SK-N-SH (cell line): ENCODE results near the gene VPS51. TPM values are rescaled to one million over a fixed set of nuclear protein-coding genes. Genes with fewer than 3 reads are reported as not detected.

ENCODE experiments used
- CTCF ChIA-PET: fragments of 300-600, 350-600 bp; formaldehyde crosslinking; extraction: SDS; loops from one replicate; lab custom pipeline; 2021; lab: Yijun Ruan, JAX
- POLR2A ChIA-PET: fragments of 350-600 bp; sonication (Branson Sonifier 250); formaldehyde crosslinking; extraction: SDS; loops from one replicate; lab custom pipeline; 2020; ENCODE audit warnings: antibody characterized with exemption, inconsistent platforms; lab: Yijun Ruan, JAX
- DNase-seq: peaks from one replicate; pipeline ENCODE4 v3.0.0; 2012
- H2AFZ ChIP-seq: fragments of 200-600 bp; sonication (generic); 2 replicates; pipeline ENCODE4 v1.8.1; 2016; ENCODE audit warnings: antibody characterized with exemption, mild to moderate bottlenecking, low read depth
- H3F3A ChIP-seq: fragments of 200-600 bp; sonication (generic); replicated peaks from 2 replicates; pipeline ENCODE3; 2016; ENCODE audit warnings: antibody characterized with exemption, mild to moderate bottlenecking; ENCODE audit not compliant: insufficient read depth
- H3K27ac ChIP-seq, 2 experiments: fragments of 200-500 bp in 1 of 2; fragments of 200-600 bp in 1 of 2; sonication (Bioruptor generic) in 1 of 2; sonication (generic), shearing (Covaris generic) in 1 of 2; 2 replicates each; pipeline versions ENCODE4 v1.5.1 to v1.6.1; 2014 to 2016; ENCODE audit warnings: low read depth in 2 of 2, inconsistent platforms in 1 of 2, low read length in 1 of 2, mild to moderate bottlenecking in 1 of 2, mixed read lengths in 1 of 2
- H3K27me3 ChIP-seq: fragments of 200-600 bp; sonication (generic), shearing (Covaris generic); 2 replicates; pipeline ENCODE4 v1.6.1; 2016; ENCODE audit warnings: mixed run types; ENCODE audit not compliant: insufficient read depth
- H3K36me3 ChIP-seq, 2 experiments: fragments of 200-500 bp in 1 of 2; fragments of 200-600 bp in 1 of 2; sonication (Bioruptor generic) in 1 of 2; sonication (generic) in 1 of 2; replicated peaks in 1 of 2; 2 replicates each; pipeline versions ENCODE3 to v1.5.1; 2014 to 2016; ENCODE audit warnings: low read length in 1 of 2, mild to moderate bottlenecking in 1 of 2; ENCODE audit not compliant: insufficient read depth in 2 of 2, control insufficient read depth in 1 of 2
- H3K4me1 ChIP-seq, 2 experiments: fragments of 200-500 bp in 1 of 2; fragments of 200-600 bp in 1 of 2; sonication (Bioruptor generic) in 1 of 2; sonication (generic), shearing (Covaris generic) in 1 of 2; 2 replicates each; pipeline versions ENCODE4 v1.5.1 to v1.6.1; 2014 to 2016; ENCODE audit warnings: low read depth in 1 of 2, low read length in 1 of 2, mixed run types in 1 of 2; ENCODE audit not compliant: insufficient read depth in 2 of 2, control insufficient read depth in 1 of 2
- H3K4me2 ChIP-seq: fragments of 200-600 bp; sonication (generic), shearing (Covaris generic); 2 replicates; pipeline ENCODE4 v1.6.1; 2017; ENCODE audit warnings: mixed run types
- H3K4me3 ChIP-seq, 2 experiments: fragments of 200-500 bp in 1 of 2; fragments of 200-600 bp in 1 of 2; sonication (Bioruptor generic) in 1 of 2; sonication (generic), shearing (Covaris generic) in 1 of 2; 2 replicates each; pipeline versions ENCODE4 v1.5.1 to v1.8.1; 2014 to 2016; ENCODE audit warnings: low read depth in 2 of 2, inconsistent platforms in 1 of 2, low read length in 1 of 2, mild to moderate bottlenecking in 1 of 2, mixed read lengths in 1 of 2, moderate library complexity in 1 of 2
- H3K79me2 ChIP-seq: fragments of 200-600 bp; sonication (generic); 2 replicates; pipeline ENCODE4 v1.8.1; 2017; ENCODE audit warnings: mild to moderate bottlenecking; ENCODE audit not compliant: insufficient read depth
- H3K9ac ChIP-seq: fragments of 200-600 bp; sonication (generic); 2 replicates; pipeline ENCODE4 v1.6.1; 2017; ENCODE audit warnings: mixed run types
- H3K9me2 ChIP-seq: fragments of 200-600 bp; sonication (generic); 2 replicates; pipeline ENCODE4 v1.6.1; 2017; ENCODE audit warnings: mixed run types
- H3K9me3 ChIP-seq: fragments of 200-600 bp; sonication (generic); 2 replicates; pipeline ENCODE4 v1.6.1; 2017; ENCODE audit warnings: mixed run types, mild to moderate bottlenecking, moderate library complexity
- H4K20me1 ChIP-seq: fragments of 200-600 bp; sonication (generic); 2 replicates; pipeline ENCODE4 v1.6.1; 2017; ENCODE audit warnings: mild to moderate bottlenecking, mixed run types; ENCODE audit not compliant: insufficient read depth
- CHD2 ChIP-seq: fragments of 150-350 bp; IDR thresholded peaks from 2 replicates; pipeline ENCODE4 v1.6.1; 2018; ENCODE audit warnings: low read length; ENCODE audit not compliant: partially characterized antibody
- FOSL2 ChIP-seq: IDR thresholded peaks from 2 replicates; pipeline ENCODE4 v1.4.0; 2012; ENCODE audit warnings: low read depth, mild to moderate bottlenecking, moderate library complexity, borderline replicate concordance
- FOXM1 ChIP-seq: IDR thresholded peaks from 2 replicates; pipeline ENCODE4 v1.4.0; 2012; ENCODE audit warnings: low read depth, mild to moderate bottlenecking
- GABPA ChIP-seq: IDR thresholded peaks from 2 replicates; pipeline ENCODE4 v1.4.0; 2012; ENCODE audit warnings: low read depth, mild to moderate bottlenecking
- GATA2 ChIP-seq: sonication (generic); formaldehyde crosslinking; IDR thresholded peaks from 2 replicates; pipeline ENCODE4 v1.5.0; 2020; ENCODE audit warnings: mild to moderate bottlenecking, missing genetic modification reagents
- JUND ChIP-seq: IDR thresholded peaks from 2 replicates; pipeline ENCODE4 v1.4.0; 2012
- NRF1 ChIP-seq: IDR thresholded peaks from 2 replicates; pipeline ENCODE4 v1.6.1; 2012; ENCODE audit warnings: low read depth, mild to moderate bottlenecking, low read length
- POLR2AphosphoS5 ChIP-seq: IDR thresholded peaks from 2 replicates; pipeline ENCODE4 v1.6.1; 2012; ENCODE audit warnings: low read depth, low read length
- RAD21 ChIP-seq: IDR thresholded peaks from 2 replicates; pipeline ENCODE4 v1.6.1; 2012; ENCODE audit warnings: mild to moderate bottlenecking, low read length
- RCOR1 ChIP-seq: fragments of 150-350 bp; IDR thresholded peaks from 2 replicates; pipeline ENCODE4 v1.6.1; 2017; ENCODE audit warnings: antibody characterized with exemption, low read length
- RXRA ChIP-seq: IDR thresholded peaks from 2 replicates; pipeline ENCODE4 v1.4.0; 2012; ENCODE audit warnings: low read depth, mild to moderate bottlenecking, borderline replicate concordance
- TCF12 ChIP-seq: IDR thresholded peaks from 2 replicates; pipeline ENCODE4 v1.4.0; 2012
- YY1 ChIP-seq: IDR thresholded peaks from 2 replicates; pipeline ENCODE4 v1.4.0; 2012; ENCODE audit warnings: low read depth, mild to moderate bottlenecking
- WGBS: methylation state at CpG from one replicate; pipeline ENCODE4 v1.1.6; 2017; ENCODE audit warnings: low lambda C conversion rate; 5-methylcytosine and 5-hydroxymethylcytosine counted together
- polyA plus RNA-seq, 3 experiments: library from polyadenylated mRNA; depleted of rRNA; stranded (reverse); fragments of >200 nt; gene quantifications; 2 replicates each; pipeline ENCODE4 v1.2.3, GENCODE V29; 2012
- TF ChIP-seq, protein P1 (sequence below): IDR thresholded peaks from 2 replicates; pipeline ENCODE4 v1.6.1; 2012; ENCODE audit warnings: mild to moderate bottlenecking, low read depth, low read length, moderate library complexity
- TF ChIP-seq, protein P2 (sequence below): fragments of 150-350 bp; IDR thresholded peaks from 2 replicates; pipeline ENCODE4 v1.6.1; 2017; ENCODE audit warnings: antibody characterized with exemption, low read length, low read depth, borderline replicate concordance
- TF ChIP-seq, protein P3 (sequence below): fragments of 150-350 bp; IDR thresholded peaks from 2 replicates; pipeline ENCODE4 v1.6.1; 2016; ENCODE audit warnings: mild to moderate bottlenecking, low read depth, low read length
- TF ChIP-seq, protein P4 (sequence below): IDR thresholded peaks from 2 replicates; pipeline ENCODE4; 2012

VPS51 gene
- polyA plus RNA-seq, 1 of the 3 experiments (the other 2 are of a cell fraction) = 59.9 TPM

DNA sequence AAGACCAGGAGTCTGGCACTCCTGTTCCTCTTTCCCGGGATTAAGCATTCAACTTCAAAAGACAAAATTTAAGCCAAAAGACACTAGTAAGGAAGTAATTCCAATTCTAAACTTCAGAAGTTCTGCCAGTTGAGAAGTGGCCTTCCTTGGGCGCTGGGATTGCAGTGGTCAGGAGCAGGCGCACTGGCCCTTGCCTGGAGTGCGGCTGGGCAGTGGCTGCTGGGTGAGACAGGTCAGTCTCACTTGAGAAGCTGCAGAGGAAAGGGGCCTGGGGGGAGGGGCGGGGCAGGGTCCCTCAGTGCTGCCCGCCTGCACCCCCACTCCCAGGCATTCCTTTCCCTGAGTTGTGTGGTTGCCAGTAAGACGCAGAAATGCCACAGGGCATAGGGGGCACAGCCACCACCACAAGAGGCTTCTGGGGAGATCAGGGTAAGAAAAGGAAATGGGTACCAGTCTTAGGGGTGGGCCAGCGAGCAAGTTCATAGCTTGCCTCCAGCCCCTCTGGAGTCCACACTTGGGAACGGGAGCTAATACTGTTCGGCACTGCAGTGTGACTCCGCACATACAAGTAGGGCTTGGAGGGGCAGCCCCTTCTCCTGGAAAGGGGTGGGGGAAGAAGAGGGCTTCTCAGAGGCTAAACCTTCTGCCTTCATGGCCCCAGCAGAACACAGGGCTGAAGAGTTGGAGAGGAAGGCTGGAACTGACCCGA, 31.6 kb downstream of the VPS51 start:
- ChIA-PET CTCF (interaction anchor here (0.9 to 2.0 kb wide), 2 partner anchors 10 to 105 kb away, joined by 3 to 10 read pairs; partner anchors contain the start of gene ZNHIT2), POLR2A (interaction anchor here (1.5 to 1.6 kb wide), 2 partner anchors 15 to 53 kb away, joined by 4 read pairs; no protein-coding TSS in a partner anchor)
- TF ChIP-seq RCOR1 = no peak
- Histone ChIP-seq H3K9ac (no peak overlapping the region), H3K4me1 (peaks cover 5 to 6% of the 10 kb centered on the region in 2 experiments; a peak in 2 of 4 replicates), H3K4me3 (no peak overlapping the region), H2AFZ (no peak overlapping the region), H4K20me1 (no peaks in the 10 kb centered on the region; the same call in 1 of the 2 replicates), H3K27ac (no peak overlapping the region), H3K36me3 (peaks cover 25 to 77% of the 10 kb centered on the region in 2 experiments), H3F3A (peaks cover 10% of the 10 kb centered on the region), H3K9me2 (no peaks in the 10 kb centered on the region), H3K27me3 (no peaks in the 10 kb centered on the region), H3K4me2 (no peak overlapping the region), H3K9me3 (no peaks in the 10 kb centered on the region), H3K79me2 (peaks cover 38% of the 10 kb centered on the region)
- WGBS = 94% methylated on average over 9 of the region's 12 CpGs
- no peak for DNase-seq

DNA sequence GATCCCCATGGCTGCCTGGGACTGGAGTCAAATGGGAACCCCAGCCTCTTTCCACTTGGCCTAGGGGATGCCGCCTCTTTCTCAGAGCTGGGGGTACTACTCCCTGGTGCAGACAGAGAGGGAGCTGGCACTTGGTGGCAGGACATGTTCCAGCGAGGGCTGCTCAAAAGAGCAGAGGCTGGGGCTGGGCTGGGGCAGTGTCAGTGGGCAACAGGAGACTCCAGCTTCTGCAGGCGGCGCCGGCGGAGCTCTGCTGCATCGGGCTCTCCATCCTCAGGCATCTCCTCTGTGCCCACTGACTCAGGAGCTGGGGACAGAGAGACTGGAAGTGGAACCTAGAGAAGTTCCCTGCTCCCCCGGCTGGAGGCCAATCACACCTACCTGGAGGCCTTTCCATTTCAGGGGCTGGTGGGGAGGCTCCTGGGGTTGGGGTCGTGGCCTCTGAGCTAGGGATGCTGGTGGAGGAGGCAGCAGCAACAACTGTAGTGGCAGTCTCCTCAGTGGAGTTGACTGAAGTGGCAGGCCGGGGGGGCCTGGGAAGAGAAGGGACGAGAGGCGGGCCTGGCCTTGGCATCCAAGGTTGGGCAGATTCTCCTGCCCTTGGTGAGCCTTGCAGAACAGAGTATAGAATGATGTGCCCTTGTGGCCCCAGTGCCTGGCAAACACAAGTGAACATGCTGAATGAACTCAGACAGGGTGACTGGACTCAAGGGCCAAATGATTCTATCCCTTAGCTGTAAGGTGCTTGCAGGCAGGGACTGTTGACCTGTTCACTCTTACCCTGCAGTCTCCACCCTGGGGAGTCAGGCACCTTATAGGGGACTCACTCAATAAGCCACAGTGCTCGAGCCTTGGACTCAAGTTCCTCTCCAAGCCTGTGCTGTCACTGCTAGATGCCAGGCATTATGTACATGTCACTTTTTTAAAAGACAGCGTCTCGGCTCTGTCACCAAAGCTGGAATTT, 32.5 kb downstream of the VPS51 start:
- no peaks in the 10 kb centered on the region; the same call in 1 of the 2 replicates for H4K20me1 ChIP-seq
- POLR2A ChIA-PET = interaction anchor here (0.5 to 1.6 kb wide), 4 partner anchors 16 to 572 kb away, joined by 4 to 5 read pairs (median 4); no protein-coding TSS in a partner anchor
- peaks cover 25 to 77% of the 10 kb centered on the region in 2 experiments for H3K36me3 ChIP-seq
- CTCF ChIA-PET = interaction anchor here (1.7 to 4.3 kb wide), 3 partner anchors 11 to 18 kb away, joined by 7 to 22 read pairs (median 10); partner anchors contain the start of genes TM7SF2 and ZNHIT2
- H3K27ac ChIP-seq = no peak overlapping the region
- H3K4me2 ChIP-seq = no peak overlapping the region
- TF ChIP-seq, protein P1, sequence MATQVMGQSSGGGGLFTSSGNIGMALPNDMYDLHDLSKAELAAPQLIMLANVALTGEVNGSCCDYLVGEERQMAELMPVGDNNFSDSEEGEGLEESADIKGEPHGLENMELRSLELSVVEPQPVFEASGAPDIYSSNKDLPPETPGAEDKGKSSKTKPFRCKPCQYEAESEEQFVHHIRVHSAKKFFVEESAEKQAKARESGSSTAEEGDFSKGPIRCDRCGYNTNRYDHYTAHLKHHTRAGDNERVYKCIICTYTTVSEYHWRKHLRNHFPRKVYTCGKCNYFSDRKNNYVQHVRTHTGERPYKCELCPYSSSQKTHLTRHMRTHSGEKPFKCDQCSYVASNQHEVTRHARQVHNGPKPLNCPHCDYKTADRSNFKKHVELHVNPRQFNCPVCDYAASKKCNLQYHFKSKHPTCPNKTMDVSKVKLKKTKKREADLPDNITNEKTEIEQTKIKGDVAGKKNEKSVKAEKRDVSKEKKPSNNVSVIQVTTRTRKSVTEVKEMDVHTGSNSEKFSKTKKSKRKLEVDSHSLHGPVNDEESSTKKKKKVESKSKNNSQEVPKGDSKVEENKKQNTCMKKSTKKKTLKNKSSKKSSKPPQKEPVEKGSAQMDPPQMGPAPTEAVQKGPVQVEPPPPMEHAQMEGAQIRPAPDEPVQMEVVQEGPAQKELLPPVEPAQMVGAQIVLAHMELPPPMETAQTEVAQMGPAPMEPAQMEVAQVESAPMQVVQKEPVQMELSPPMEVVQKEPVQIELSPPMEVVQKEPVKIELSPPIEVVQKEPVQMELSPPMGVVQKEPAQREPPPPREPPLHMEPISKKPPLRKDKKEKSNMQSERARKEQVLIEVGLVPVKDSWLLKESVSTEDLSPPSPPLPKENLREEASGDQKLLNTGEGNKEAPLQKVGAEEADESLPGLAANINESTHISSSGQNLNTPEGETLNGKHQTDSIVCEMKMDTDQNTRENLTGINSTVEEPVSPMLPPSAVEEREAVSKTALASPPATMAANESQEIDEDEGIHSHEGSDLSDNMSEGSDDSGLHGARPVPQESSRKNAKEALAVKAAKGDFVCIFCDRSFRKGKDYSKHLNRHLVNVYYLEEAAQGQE = no peak
- TF ChIP-seq, protein P2, sequence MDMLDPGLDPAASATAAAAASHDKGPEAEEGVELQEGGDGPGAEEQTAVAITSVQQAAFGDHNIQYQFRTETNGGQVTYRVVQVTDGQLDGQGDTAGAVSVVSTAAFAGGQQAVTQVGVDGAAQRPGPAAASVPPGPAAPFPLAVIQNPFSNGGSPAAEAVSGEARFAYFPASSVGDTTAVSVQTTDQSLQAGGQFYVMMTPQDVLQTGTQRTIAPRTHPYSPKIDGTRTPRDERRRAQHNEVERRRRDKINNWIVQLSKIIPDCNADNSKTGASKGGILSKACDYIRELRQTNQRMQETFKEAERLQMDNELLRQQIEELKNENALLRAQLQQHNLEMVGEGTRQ = no peak
- TF ChIP-seq YY1 (no peak), TCF12 (no peak), CHD2 (no peak), FOXM1 (no peak), NRF1 (no peak), RXRA (no peak), GABPA (no peak), JUND (no peak), GATA2 (CRISPR knock-in tag) (no peak), POLR2AphosphoS5 (no peak; the same call in 1 of the 2 replicates), FOSL2 (no peak), RAD21 (no peak)
- TF ChIP-seq, protein P3, sequence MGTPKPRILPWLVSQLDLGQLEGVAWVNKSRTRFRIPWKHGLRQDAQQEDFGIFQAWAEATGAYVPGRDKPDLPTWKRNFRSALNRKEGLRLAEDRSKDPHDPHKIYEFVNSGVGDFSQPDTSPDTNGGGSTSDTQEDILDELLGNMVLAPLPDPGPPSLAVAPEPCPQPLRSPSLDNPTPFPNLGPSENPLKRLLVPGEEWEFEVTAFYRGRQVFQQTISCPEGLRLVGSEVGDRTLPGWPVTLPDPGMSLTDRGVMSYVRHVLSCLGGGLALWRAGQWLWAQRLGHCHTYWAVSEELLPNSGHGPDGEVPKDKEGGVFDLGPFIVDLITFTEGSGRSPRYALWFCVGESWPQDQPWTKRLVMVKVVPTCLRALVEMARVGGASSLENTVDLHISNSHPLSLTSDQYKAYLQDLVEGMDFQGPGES = no peak
- TF ChIP-seq, protein P4, sequence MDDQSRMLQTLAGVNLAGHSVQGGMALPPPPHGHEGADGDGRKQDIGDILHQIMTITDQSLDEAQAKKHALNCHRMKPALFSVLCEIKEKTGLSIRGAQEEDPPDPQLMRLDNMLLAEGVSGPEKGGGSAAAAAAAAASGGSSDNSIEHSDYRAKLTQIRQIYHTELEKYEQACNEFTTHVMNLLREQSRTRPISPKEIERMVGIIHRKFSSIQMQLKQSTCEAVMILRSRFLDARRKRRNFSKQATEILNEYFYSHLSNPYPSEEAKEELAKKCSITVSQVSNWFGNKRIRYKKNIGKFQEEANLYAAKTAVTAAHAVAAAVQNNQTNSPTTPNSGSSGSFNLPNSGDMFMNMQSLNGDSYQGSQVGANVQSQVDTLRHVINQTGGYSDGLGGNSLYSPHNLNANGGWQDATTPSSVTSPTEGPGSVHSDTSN = no peak
- TF ChIP-seq, all 33 proteins: peak for 0
- Histone ChIP-seq H3K9me2 (no peaks in the 10 kb centered on the region), H3K27me3 (no peaks in the 10 kb centered on the region), H2AFZ (no peak overlapping the region), H3K9ac (no peak overlapping the region), H3K4me3 (no peak overlapping the region), H3K79me2 (peaks cover 38% of the 10 kb centered on the region), H3K4me1 (peaks cover 0 to 15% of the 10 kb centered on the region in 2 experiments; a peak in 2 of 4 replicates), H3F3A (peaks cover 10% of the 10 kb centered on the region), H3K9me3 (no peaks in the 10 kb centered on the region)
- DNase-seq = no peak
- WGBS = 95% methylated on average over 6 of the region's 15 CpGs
